Fibroblast of peridontal ligament (primary cell): ENCODE data around the gene DNAH14.
A peak's percentile ranks its signal among the peaks of the same experiment; 100 is the strongest.
"Not testable (repeated sequence)": the region's sequence is repeated elsewhere in the genome, so short reads cannot be mapped to it uniquely, and the experiment has no call there.

Experiments used
- DNase-seq: peaks from one replicate; pipeline ENCODE4 v3.0.0-alpha.2; 2010; ENCODE audit errors: extremely low read depth

Gene DNAH14

GRCh38 chr1:225253784-225254183, 324.3 kb downstream of the DNAH14 start:
- no peak for DNase-seq

GRCh38 chr1:225254676-225255075, 325.2 kb downstream of the DNAH14 start:
- DNase-seq = no peak

- DNase-seq = no peak
These were observed 327.6 kb downstream of the DNAH14 start for GRCh38 chr1:225257081-225257480.

GRCh38 chr1:225258811-225259210, 329.3 kb downstream of the DNAH14 start:
- DNase-seq = no peak

GRCh38 chr1:225259542-225259941, 330.1 kb downstream of the DNAH14 start:
- DNase-seq = no peak

GRCh38 chr1:225260319-225260718, 330.8 kb downstream of the DNAH14 start:
- no peak for DNase-seq

- no peak for DNase-seq
These were observed 348.0 kb downstream of the DNAH14 start for GRCh38 chr1:225277445-225277844.

- no peak for DNase-seq
These were observed 351.1 kb downstream of the DNAH14 start for GRCh38 chr1:225280563-225280962.

GRCh38 chr1:225290244-225290643, 360.8 kb downstream of the DNAH14 start:
- no peak for DNase-seq

- DNase-seq = no peak
These were observed 370.1 kb downstream of the DNAH14 start for GRCh38 chr1:225299624-225300023.

- no peak for DNase-seq
These were observed 370.9 kb downstream of the DNAH14 start for GRCh38 chr1:225300381-225300780.

- no peak for DNase-seq
These were observed 375.5 kb downstream of the DNAH14 start for GRCh38 chr1:225304996-225305395.

- not testable (repeated sequence) for DNase-seq
These were observed 381.1 kb downstream of the DNAH14 start for GRCh38 chr1:225310544-225310943.

GRCh38 chr1:225318706-225319575, 389.5 kb downstream of the DNAH14 start:
- DNase-seq = peak; percentile 52

GRCh38 chr1:225319871-225320270, 390.4 kb downstream of the DNAH14 start:
- peak; percentile 3 for DNase-seq

- DNase-seq = no peak
These were observed 392.3 kb downstream of the DNAH14 start for GRCh38 chr1:225321784-225322183.

- DNase-seq = no peak
These were observed 399.6 kb downstream of the DNAH14 start for GRCh38 chr1:225329041-225329440.

GRCh38 chr1:225329996-225330395, 400.5 kb downstream of the DNAH14 start:
- DNase-seq = not testable (repeated sequence)

- DNase-seq = no peak
These were observed 403.2 kb downstream of the DNAH14 start for GRCh38 chr1:225332686-225333085.

GRCh38 chr1:225335098-225335778, 405.8 kb downstream of the DNAH14 start:
- not testable (repeated sequence) for DNase-seq

- no peak for DNase-seq
These were observed 409.1 kb downstream of the DNAH14 start for GRCh38 chr1:225338545-225338944.

GRCh38 chr1:225341642-225342041, 412.2 kb downstream of the DNAH14 start:
- no peak for DNase-seq

GRCh38 chr1:225342695-225343094, 413.2 kb downstream of the DNAH14 start:
- no peak for DNase-seq
